DOHH2 (cell line): Measurements from ENCODE around the gene JARID2.

Experiments used
- H3F3A ChIP-seq: fragments of 200-600 bp; sonication (generic), shearing (Covaris generic); 2 replicates; pipeline ENCODE4 v1.6.0; 2016; ENCODE audit warnings: antibody characterized with exemption, mild to moderate bottlenecking; ENCODE audit not compliant: control insufficient read depth, insufficient read depth
- H3K27ac ChIP-seq: fragments of 200-600 bp; sonication (generic); 2 replicates; pipeline ENCODE4 v1.5.1; 2014; ENCODE audit warnings: low read depth, mild to moderate bottlenecking, low read length, moderate library complexity
- H3K27me3 ChIP-seq: fragments of 200-600 bp; sonication (generic); 2 replicates; pipeline ENCODE4 v1.6.1; 2014; ENCODE audit warnings: mild to moderate bottlenecking, low read length, mixed read lengths; ENCODE audit not compliant: control insufficient read depth
- H3K36me3 ChIP-seq: fragments of 200-600 bp; sonication (generic); 2 replicates; pipeline ENCODE4 v1.6.1; 2014; ENCODE audit warnings: mild to moderate bottlenecking, low read length, moderate library complexity, mixed read lengths; ENCODE audit not compliant: control insufficient read depth
- H3K4me1 ChIP-seq: fragments of 200-600 bp; sonication (generic); 2 replicates; pipeline ENCODE4 v1.6.1; 2014; ENCODE audit warnings: mild to moderate bottlenecking, low read length, mixed read lengths; ENCODE audit not compliant: control insufficient read depth
- H3K4me2 ChIP-seq: fragments of 200-600 bp; sonication (generic); 2 replicates; pipeline ENCODE4 v1.6.0; 2014; ENCODE audit warnings: mild to moderate bottlenecking, low read length, moderate library complexity
- H3K4me3 ChIP-seq: fragments of 200-600 bp; sonication (generic); 2 replicates; pipeline ENCODE4 v1.5.1; 2014; ENCODE audit warnings: mild to moderate bottlenecking, low read length, mixed read lengths
- H3K79me2 ChIP-seq: fragments of 200-600 bp; sonication (generic); 2 replicates; pipeline ENCODE4 v1.6.1; 2014; ENCODE audit warnings: mild to moderate bottlenecking, low read length, mixed read lengths; ENCODE audit not compliant: control insufficient read depth
- H3K9me2 ChIP-seq: fragments of 200-600 bp; sonication (generic); replicated peaks from 2 replicates; pipeline ENCODE4 v1.6.1; 2014; ENCODE audit warnings: mild to moderate bottlenecking, low read length, mixed read lengths; ENCODE audit not compliant: control insufficient read depth
- H3K9me3 ChIP-seq: fragments of 200-600 bp; sonication (generic); 2 replicates; pipeline ENCODE4 v1.6.1; 2014; ENCODE audit warnings: antibody characterized with exemption, low read length, mixed read lengths; ENCODE audit not compliant: control insufficient read depth, insufficient read depth
- H4K20me1 ChIP-seq: fragments of 200-600 bp; sonication (generic); 2 replicates; pipeline ENCODE4 v1.6.0; 2014; ENCODE audit warnings: low read depth, mild to moderate bottlenecking, antibody characterized with exemption, low read length, moderate library complexity; ENCODE audit not compliant: control insufficient read depth, insufficient read depth
- CTCF ChIP-seq: fragments of 200-600 bp; sonication (generic); IDR thresholded peaks from one replicate; pipeline ENCODE4 v1.5.1; 2014; ENCODE audit warnings: antibody characterized with exemption, mild to moderate bottlenecking, low read depth, low read length; ENCODE audit not compliant: poor library complexity, severe bottlenecking
- EZH2phosphoT487 ChIP-seq: fragments of 200-600 bp; sonication (generic); IDR thresholded peaks from 2 replicates; pipeline ENCODE4 v1.6.1; 2017; ENCODE audit warnings: borderline replicate concordance, mild to moderate bottlenecking, antibody characterized with exemption, low read length, moderate library complexity, mixed read lengths

JARID2 gene

GRCh38 chr6:15516923-15517560 lies 271.2 kb downstream of the JARID2 start:
- Histone ChIP-seq H3K79me2 (no peaks in the 10 kb centered on the region), H3K27me3 (no peaks in the 10 kb centered on the region), H3K9me3 (no peaks in the 10 kb centered on the region), H4K20me1 (no peaks in the 10 kb centered on the region), H3K4me1 (0 out of 2 replicates have a peak, but pooled peaks cover 3% of the 10 kb centered on the region), H3K36me3 (peaks cover 12% of the 10 kb centered on the region), H3F3A (no peaks in the 10 kb centered on the region), H3K4me2 (no peak overlapping the region), H3K27ac (no peak overlapping the region), H3K4me3 (no peak overlapping the region), H3K9me2 (no peaks in the 10 kb centered on the region)
- TF ChIP-seq CTCF: no peak
- no peak for TF ChIP-seq EZH2phosphoT487

- Histone ChIP-seq H3F3A (no peaks in the 10 kb centered on the region), H3K4me2 (no peak overlapping the region), H3K27ac (no peak overlapping the region), H3K36me3 (peaks cover 18% of the 10 kb centered on the region), H3K79me2 (no peaks in the 10 kb centered on the region), H3K9me3 (no peaks in the 10 kb centered on the region), H3K4me3 (no peak overlapping the region), H3K9me2 (no peaks in the 10 kb centered on the region), H3K4me1 (0 out of 2 replicates have a peak, but pooled peaks cover 3% of the 10 kb centered on the region), H4K20me1 (no peaks in the 10 kb centered on the region), H3K27me3 (no peaks in the 10 kb centered on the region)
- TF ChIP-seq CTCF (no peak), EZH2phosphoT487 (no peak)
These were observed 271.7 kb downstream of the JARID2 start for GRCh38 chr6:15517600-15517999.

- TF ChIP-seq CTCF (no peak), EZH2phosphoT487 (no peak)
- Histone ChIP-seq H3K27me3 (no peaks in the 10 kb centered on the region), H3K9me2 (no peaks in the 10 kb centered on the region), H3K27ac (no peak overlapping the region), H3K9me3 (no peaks in the 10 kb centered on the region), H3K36me3 (peaks cover 22% of the 10 kb centered on the region), H3K4me3 (no peak overlapping the region), H3K4me2 (no peak overlapping the region), H3F3A (no peaks in the 10 kb centered on the region), H4K20me1 (no peaks in the 10 kb centered on the region), H3K79me2 (no peaks in the 10 kb centered on the region), H3K4me1 (0 out of 2 replicates have a peak, but pooled peaks cover 3% of the 10 kb centered on the region)
These were observed 272.2 kb downstream of the JARID2 start for GRCh38 chr6:15518057-15518456.

GRCh38 chr6:15518878-15519277 lies 273.0 kb downstream of the JARID2 start:
- no peak overlapping the region for H3K4me2 ChIP-seq
- no peaks in the 10 kb centered on the region for H3K79me2 ChIP-seq
- no peaks in the 10 kb centered on the region for H3K27me3 ChIP-seq
- H3K27ac ChIP-seq: no peak overlapping the region
- H3F3A ChIP-seq: no peaks in the 10 kb centered on the region
- TF ChIP-seq EZH2phosphoT487: no peak
- no peak for TF ChIP-seq CTCF
- 0 out of 2 replicates have a peak, but pooled peaks cover 3% of the 10 kb centered on the region for H3K4me1 ChIP-seq
- H3K36me3 ChIP-seq: peaks cover 30% of the 10 kb centered on the region
- H4K20me1 ChIP-seq: no peaks in the 10 kb centered on the region
- no peak overlapping the region for H3K4me3 ChIP-seq
- no peaks in the 10 kb centered on the region for H3K9me2 ChIP-seq
- no peaks in the 10 kb centered on the region for H3K9me3 ChIP-seq
